K562 (cell line): ENCODE results near the gene NUP133. TPM values are rescaled to one million over a fixed set of nuclear protein-coding genes. Genes with fewer than 3 reads are reported as not detected.

Experiments used
- ATAC-seq: fragments of 200-7000 bp; cut with Tn5 transposase; 3 replicates; pipeline ENCODE4 v1.9.1; 2020; ENCODE audit warnings: moderate library complexity
- BruUV-seq: library from RNA; stranded (reverse); fragments of 400-500 nt; replicated peaks from 2 replicates; lab custom pipeline; 2021; lab: Mats Ljungman, UMichigan
- CTCF ChIA-PET: fragments of 300-600 bp; formaldehyde crosslinking; extraction: SDS; loops from one replicate; lab custom pipeline; 2021; ENCODE audit warnings: low intra/inter-chr PET ratio; lab: Yijun Ruan, JAX
- POLR2A ChIA-PET: fragments of 300-600, 350-650 bp; sonication (Branson Sonifier 250); formaldehyde crosslinking; extraction: SDS; loops from one replicate; lab custom pipeline; 2021; ENCODE audit warnings: antibody characterized with exemption, inconsistent platforms; lab: Yijun Ruan, JAX
- DNase-seq, 4 experiments: peaks; one replicate each; pipeline versions ENCODE4 v3.0.0 to v3.0.0-alpha.2; 2011 to 2018; ENCODE audit warnings: low spot score in 3 of 4, mixed read lengths in 3 of 4; ENCODE audit errors: extremely low read depth in 1 of 4
- FAIRE-seq: peaks from 2 replicates; lab custom pipeline; 2011; peaks lifted over from hg19 to GRCh38; lab: Jason Lieb, UNC
- H2AFZ ChIP-seq: 2 replicates; pipeline ENCODE4 v1.6.0; 2011; ENCODE audit warnings: low read depth, low read length, control low read depth, inconsistent platforms
- H3K27ac ChIP-seq: fragments of 200-600 bp; 3 replicates; pipeline ENCODE4 v1.8.0; 2011; ENCODE audit warnings: low read depth, mild to moderate bottlenecking, control low read depth, inconsistent platforms, low read length, moderate library complexity, mixed read lengths; ENCODE audit errors: extremely low read depth
- H3K27me3 ChIP-seq, 2 experiments: fragments of 300-600 bp in 1 of 2; 2 replicates in 1 of 2; 3 replicates in 1 of 2; pipeline versions ENCODE4 v1.6.0 to v1.8.0; 2011; ENCODE audit warnings: inconsistent platforms in 2 of 2, low read length in 2 of 2, mild to moderate bottlenecking in 1 of 2, mixed read lengths in 1 of 2, moderate library complexity in 1 of 2; ENCODE audit not compliant: control insufficient read depth in 2 of 2, insufficient read depth in 2 of 2
- H3K36me3 ChIP-seq: fragments of 300-600 bp; 3 replicates; pipeline ENCODE4 v1.8.0; 2011; ENCODE audit warnings: mild to moderate bottlenecking, low read length, inconsistent platforms; ENCODE audit not compliant: control insufficient read depth, insufficient read depth
- H3K4me1 ChIP-seq, 2 experiments: fragments of 200-600 bp in 1 of 2; replicated peaks in 1 of 2; 2 replicates in 1 of 2; 3 replicates in 1 of 2; pipeline versions ENCODE4 v1.5.1 to v1.8.0; 2011; ENCODE audit warnings: inconsistent platforms in 2 of 2, low read length in 2 of 2, mild to moderate bottlenecking in 1 of 2, mixed read lengths in 1 of 2, moderate library complexity in 1 of 2; ENCODE audit not compliant: control insufficient read depth in 2 of 2, insufficient read depth in 2 of 2
- H3K4me2 ChIP-seq: 2 replicates; pipeline ENCODE4 v1.6.1; 2011; ENCODE audit warnings: low read length, control low read depth, inconsistent platforms, mixed read lengths; ENCODE audit not compliant: insufficient read depth
- H3K4me3 ChIP-seq: fragments of 200-600 bp; sonication (generic), shearing (Covaris generic); 2 replicates; pipeline ENCODE4 v1.5.1; 2016; ENCODE audit warnings: control low read depth, inconsistent platforms
- H3K79me2 ChIP-seq: fragments of 200-600 bp; 3 replicates; pipeline ENCODE4 v1.8.0; 2011; ENCODE audit warnings: low read length, inconsistent platforms; ENCODE audit not compliant: control insufficient read depth, insufficient read depth
- H3K9ac ChIP-seq, 2 experiments: 2 replicates each; pipeline versions ENCODE4 v1.6.0 to v1.6.1; 2011; ENCODE audit warnings: low read depth in 2 of 2, low read length in 2 of 2, control low read depth in 1 of 2, inconsistent platforms in 1 of 2, mild to moderate bottlenecking in 1 of 2, mixed read lengths in 1 of 2; ENCODE audit not compliant: insufficient read depth in 1 of 2
- H3K9me1 ChIP-seq: one replicate; pipeline ENCODE4 v1.6.0; 2011; ENCODE audit warnings: inconsistent platforms, mild to moderate bottlenecking, low read length, moderate library complexity; ENCODE audit not compliant: control insufficient read depth, insufficient read depth
- H3K9me3 ChIP-seq: replicated peaks from 2 replicates; pipeline ENCODE4 v1.5.1; 2011; ENCODE audit warnings: low read depth, low read length, inconsistent platforms; ENCODE audit not compliant: control insufficient read depth, insufficient read depth
- H4K20me1 ChIP-seq: replicated peaks from 2 replicates; pipeline ENCODE4 v1.6.1; 2011; ENCODE audit warnings: low read length, inconsistent platforms, mixed read lengths; ENCODE audit not compliant: control insufficient read depth, insufficient read depth
- BRD9 ChIP-seq: fragments of 450-650 bp; IDR thresholded peaks from 2 replicates; pipeline ENCODE4 v1.6.1; 2018; ENCODE audit warnings: low read depth; ENCODE audit not compliant: partially characterized antibody
- DEAF1 ChIP-seq: fragments of 450-650 bp; formaldehyde crosslinking; IDR thresholded peaks from 2 replicates; pipeline ENCODE4 v1.4.0; 2020; ENCODE audit warnings: mild to moderate bottlenecking, moderate library complexity
- DNMT1 ChIP-seq: fragments of 450-650 bp; IDR thresholded peaks from 2 replicates; pipeline ENCODE4 v1.6.1; 2016; ENCODE audit warnings: antibody characterized with exemption, mild to moderate bottlenecking
- ETV6 ChIP-seq, 3 experiments: fragments of 150-350 bp in 1 of 3; sonication (generic) in 1 of 3; formaldehyde crosslinking in 1 of 3; IDR thresholded peaks; 2 replicates each; pipeline versions ENCODE4 v1.6.1 to v1.8.0; 2014 to 2022; ENCODE audit warnings: borderline replicate concordance in 2 of 3, low read depth in 2 of 3, antibody characterized with exemption in 1 of 3, low read length in 1 of 3, mild to moderate bottlenecking in 1 of 3, missing genetic modification reagents in 1 of 3
- L3MBTL2 ChIP-seq: fragments of 450-650 bp; IDR thresholded peaks from 2 replicates; pipeline ENCODE4 v1.6.1; 2016; ENCODE audit warnings: mild to moderate bottlenecking, moderate library complexity
- LARP7 ChIP-seq: fragments of 450-650 bp; IDR thresholded peaks from 2 replicates; pipeline ENCODE4 v1.6.1; 2016
- MEF2A ChIP-seq: IDR thresholded peaks from 2 replicates; pipeline ENCODE4 v1.6.1; 2011; ENCODE audit warnings: low read depth, mild to moderate bottlenecking, low read length, moderate library complexity; ENCODE audit not compliant: control insufficient read depth
- POLR3G ChIP-seq: IDR thresholded peaks from 2 replicates; pipeline ENCODE4 v1.6.1; 2011; ENCODE audit not compliant: insufficient read length, insufficient replicate concordance; ENCODE audit errors: extremely low read depth
- SIRT6 ChIP-seq: IDR thresholded peaks from one replicate; pipeline ENCODE4 v1.6.1; 2012; ENCODE audit warnings: low read depth, mild to moderate bottlenecking, control low read depth, inconsistent platforms, low read length, moderate library complexity
- SMARCA4 ChIP-seq: fragments of 450-650 bp; IDR thresholded peaks from 2 replicates; pipeline ENCODE4 v1.6.1; 2016
- ZNF311 ChIP-seq: fragments of 250-450 bp; sonication (Bioruptor Pico); IDR thresholded peaks from 2 replicates; pipeline ENCODE4 v1.4.0; 2020; ENCODE audit warnings: mild to moderate bottlenecking, moderate library complexity
- WGBS: fragments of 100-300 bp; shearing (Covaris generic); methylation state at CpG from one replicate; pipeline ENCODE4 v1.1.6; 2016; ENCODE audit warnings: low coverage, mixed read lengths; ENCODE audit not compliant: insufficient coverage; ENCODE audit errors: missing lambda C conversion rate; 5-methylcytosine and 5-hydroxymethylcytosine counted together
- in situ Hi-C: fragments of 300-500 bp; cut with MboI; formaldehyde crosslinking; loops from 4 replicates; pipeline ENCODE4 v1.15.0; 2018; ENCODE audit warnings: inconsistent platforms, mixed read lengths
- intact Hi-C: fragments of 100-400 bp; cut with micrococcal nuclease; formaldehyde crosslinking; loops from 2 replicates; pipeline ENCODE4 v1.14.2; 2022
- polyA plus RNA-seq, 8 experiments: library from polyadenylated mRNA; depleted of rRNA in 4 of 8; stranded (reverse) in 5 of 8; unstranded in 3 of 8; fragments of >200 nt; fragmentation: Nextera tagmentation in 2 of 8; fragmentation: Illumina TruSeq in 1 of 8; extraction: Ambion mirVana in 2 of 8; extraction: Trizol in 1 of 8; gene quantifications; 2 replicates each; pipeline versions ENCODE4 v1.2.1 to v1.2.3, GENCODE V29; 2011 to 2014; ENCODE audit warnings: inconsistent platforms in 1 of 8, missing spikeins in 1 of 8
- total RNA-seq, 7 experiments: library from RNA; depleted of rRNA in 6 of 7; stranded (reverse); fragments of >200 nt in 6 of 7; fragmentation: Illumina TruSeq in 2 of 7; extraction: Trizol in 2 of 7; gene quantifications; 2 replicates each; pipeline versions ENCODE4 v1.2.1 to v1.2.3, GENCODE V29; 2011 to 2021; ENCODE audit warnings: low replicate concordance in 1 of 7

The NUP133 gene
- total and polyA plus RNA-seq, 9 of the 15 experiments (the other 6 are each of a cell fraction or from before 2014, with no cell fraction given), result 21.7 to 85.1 (median 61.3) TPM

- H3K27me3 ChIP-seq, result peaks cover 58 to 72% of the 10 kb centered on the region in 2 experiments
- CTCF ChIA-PET, result no interaction called here
- DNase-seq (no peak), ATAC-seq (no peak), FAIRE-seq (no peak)
- POLR2A ChIA-PET, result interaction anchor here (0.9 to 3.1 kb wide), 3 partner anchors 11 to 66 kb away, joined by 4 to 10 read pairs (median 10); no protein-coding TSS in a partner anchor
- H3K36me3 ChIP-seq, result no peaks in the 10 kb centered on the region
- no peak overlapping the region; the same call in 2 of the 3 replicates for H3K27ac ChIP-seq
- no peak overlapping the region for H3K9ac ChIP-seq
- 0 out of 2 replicates have a peak, but pooled peaks cover 3% of the 10 kb centered on the region for H4K20me1 ChIP-seq
- H3K4me2 ChIP-seq, result no peak overlapping the region
- BruUV-seq, result no TSS peak
- TF ChIP-seq POLR3G (no peak), DNMT1 (no peak), SMARCA4 (no peak), MEF2A (no peak), ZNF311 (no peak), BRD9 (no peak), SIRT6 (no peak), ETV6 (IDR thresholded peaks at IDR 0.05; ENCODE audit: borderline replicate concordance in 1 of 2, low read depth in 2 of 2, low read length in 1 of 2) (no peak), ETV6 (CRISPR knock-in tag; IDR thresholded peaks at IDR 0.05; ENCODE audit: borderline replicate concordance) (no peak), LARP7 (no peak), L3MBTL2 (no peak), DEAF1 (no peak)
- H3K79me2 ChIP-seq, result no peaks in the 10 kb centered on the region
- H2AFZ ChIP-seq, result no peak overlapping the region
- no peaks in the 10 kb centered on the region for H3K9me1 ChIP-seq
- no peak overlapping the region for H3K4me3 ChIP-seq
- H3K9me3 ChIP-seq, result no peaks in the 10 kb centered on the region
- in situ Hi-C loops (no loop called here), intact Hi-C loops (no loop called here)
- WGBS, result 9% methylated on average over 9 of the region's 9 CpGs
- H3K4me1 ChIP-seq, result peaks cover 6 to 15% of the 10 kb centered on the region in 2 experiments; a peak in 4 of 5 replicates
Measured at GRCh38 chr1:229410370-229410691, 97.8 kb downstream of the NUP133 start.
